ENCODE results near the gene EXD3.

Gene EXD3

GRCh38 chr9:137298401-137299202 lies 124.4 kb downstream of the EXD3 start:
- no peak for TF ChIP-seq CTCF (conservative IDR thresholded peaks at IDR 0.05; ENCODE audit: low read depth)
- CTCF ChIA-PET: interaction anchor here (0.6 kb wide), 1 partner anchor 60 kb away, joined by 4 read pairs; no protein-coding TSS in a partner anchor
- DNase-seq (ENCODE audit: low spot score): no peak
- POLR2A ChIA-PET (ENCODE audit: low non-redundant PET): interaction anchor here (0.6 kb wide), 1 partner anchor 12 kb away, joined by 4 read pairs; no protein-coding TSS in a partner anchor
- peak overlapping the region; percentile 77 for H3K27ac ChIP-seq

GRCh38 chr9:137297966-137298365 lies 125.0 kb downstream of the EXD3 start:
- ChIA-PET POLR2A (ENCODE audit: low non-redundant PET) (no interaction called here), CTCF (no interaction called here)
- H3K27ac ChIP-seq: peak overlapping the region; percentile 77
- TF ChIP-seq CTCF (conservative IDR thresholded peaks at IDR 0.05; ENCODE audit: low read depth): no peak
- DNase-seq (ENCODE audit: low spot score): no peak

GRCh38 chr9:137296670-137297664 lies 126.0 kb downstream of the EXD3 start:
- DNase-seq (ENCODE audit: low spot score): no peak
- no peak for TF ChIP-seq CTCF (conservative IDR thresholded peaks at IDR 0.05; ENCODE audit: low read depth)
- ChIA-PET CTCF (interaction anchor here (0.6 to 1.5 kb wide), 3 partner anchors 148 to 857 kb away, joined by 3 to 8 read pairs (median 4); no protein-coding TSS in a partner anchor), POLR2A (ENCODE audit: low non-redundant PET) (no interaction called here)
- peak overlapping the region; percentile 44 for H3K27ac ChIP-seq

- TF ChIP-seq CTCF (conservative IDR thresholded peaks at IDR 0.05; ENCODE audit: low read depth): no peak
- H3K27ac ChIP-seq: peak overlapping the region; percentile 44
- no peak for DNase-seq (ENCODE audit: low spot score)
- CTCF ChIA-PET: interaction anchor here (0.6 to 1.5 kb wide), 6 partner anchors 108 to 856 kb away, joined by 3 to 8 read pairs (median 4); no protein-coding TSS in a partner anchor
- POLR2A ChIA-PET (ENCODE audit: low non-redundant PET): no interaction called here
Observed at GRCh38 chr9:137295849-137296669, 126.9 kb downstream of the EXD3 start.

GRCh38 chr9:137295238-137295811 lies 127.6 kb downstream of the EXD3 start:
- H3K27ac ChIP-seq: no peak overlapping the region
- TF ChIP-seq CTCF (conservative IDR thresholded peaks at IDR 0.05; ENCODE audit: low read depth): peak; percentile 99
- ChIA-PET CTCF (interaction anchor here (0.6 to 1.1 kb wide), 7 partner anchors 71 to 226 kb away, joined by 3 to 7 read pairs (median 3); no protein-coding TSS in a partner anchor), POLR2A (ENCODE audit: low non-redundant PET) (no interaction called here)
- peak; percentile 80 for DNase-seq (ENCODE audit: low spot score)

All from RWPE1 (cell line).